Measurements from ENCODE around the gene AASDHPPT.

AASDHPPT gene

DNA sequence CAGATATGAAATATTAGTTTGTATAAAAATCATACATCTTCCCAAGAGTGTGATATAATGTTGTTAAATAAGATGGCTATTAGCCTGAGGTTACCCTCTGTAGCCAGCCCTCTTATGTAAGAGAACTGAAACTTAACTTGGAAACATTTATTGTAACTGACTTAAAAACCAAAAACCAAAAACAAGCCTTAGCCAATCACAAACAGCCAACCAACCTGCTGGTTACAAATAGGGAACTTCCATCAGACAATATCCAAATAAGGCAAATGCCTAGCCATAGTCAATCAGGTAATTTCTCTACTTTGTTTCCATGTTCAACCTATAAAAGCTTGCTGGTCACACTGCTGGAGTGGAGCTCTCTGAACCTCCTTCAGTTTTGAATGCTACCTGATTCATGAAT lies 14.5 kb upstream of the AASDHPPT start:
- TF ChIP-seq, protein P1, sequence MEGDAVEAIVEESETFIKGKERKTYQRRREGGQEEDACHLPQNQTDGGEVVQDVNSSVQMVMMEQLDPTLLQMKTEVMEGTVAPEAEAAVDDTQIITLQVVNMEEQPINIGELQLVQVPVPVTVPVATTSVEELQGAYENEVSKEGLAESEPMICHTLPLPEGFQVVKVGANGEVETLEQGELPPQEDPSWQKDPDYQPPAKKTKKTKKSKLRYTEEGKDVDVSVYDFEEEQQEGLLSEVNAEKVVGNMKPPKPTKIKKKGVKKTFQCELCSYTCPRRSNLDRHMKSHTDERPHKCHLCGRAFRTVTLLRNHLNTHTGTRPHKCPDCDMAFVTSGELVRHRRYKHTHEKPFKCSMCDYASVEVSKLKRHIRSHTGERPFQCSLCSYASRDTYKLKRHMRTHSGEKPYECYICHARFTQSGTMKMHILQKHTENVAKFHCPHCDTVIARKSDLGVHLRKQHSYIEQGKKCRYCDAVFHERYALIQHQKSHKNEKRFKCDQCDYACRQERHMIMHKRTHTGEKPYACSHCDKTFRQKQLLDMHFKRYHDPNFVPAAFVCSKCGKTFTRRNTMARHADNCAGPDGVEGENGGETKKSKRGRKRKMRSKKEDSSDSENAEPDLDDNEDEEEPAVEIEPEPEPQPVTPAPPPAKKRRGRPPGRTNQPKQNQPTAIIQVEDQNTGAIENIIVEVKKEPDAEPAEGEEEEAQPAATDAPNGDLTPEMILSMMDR (IDR thresholded peaks at IDR 0.05; ENCODE audit: low read length, missing control alignments): no peak
- no peak for DNase-seq (ENCODE audit: low read depth)
- no peak overlapping the region for H3K4me3 ChIP-seq (replicated peaks; ENCODE audit: low read depth, low read length)

DNA sequence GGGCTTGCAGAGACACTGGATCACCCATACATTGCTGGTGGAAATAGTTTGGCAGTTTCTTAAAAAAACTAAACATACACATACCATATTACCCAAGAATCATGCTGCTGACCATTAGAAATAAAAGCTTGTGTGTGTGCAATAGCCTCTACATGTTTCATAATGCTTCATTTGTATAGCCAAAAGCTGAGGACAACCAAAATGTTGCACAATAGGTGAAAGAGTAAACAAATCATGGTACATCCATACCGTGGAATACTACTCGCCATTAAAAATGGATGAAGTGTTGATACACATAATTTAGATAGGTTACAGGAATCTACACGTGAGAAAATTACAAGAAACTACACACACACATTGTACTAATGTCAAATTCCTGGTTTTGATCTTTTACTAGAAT lies 6.9 kb upstream of the AASDHPPT start:
- TF ChIP-seq, protein P1 (IDR thresholded peaks at IDR 0.05; ENCODE audit: low read length, missing control alignments): no peak
- peak; percentile 28 for DNase-seq (ENCODE audit: low read depth)
- H3K4me3 ChIP-seq (replicated peaks; ENCODE audit: low read depth, low read length): no peak overlapping the region

DNA sequence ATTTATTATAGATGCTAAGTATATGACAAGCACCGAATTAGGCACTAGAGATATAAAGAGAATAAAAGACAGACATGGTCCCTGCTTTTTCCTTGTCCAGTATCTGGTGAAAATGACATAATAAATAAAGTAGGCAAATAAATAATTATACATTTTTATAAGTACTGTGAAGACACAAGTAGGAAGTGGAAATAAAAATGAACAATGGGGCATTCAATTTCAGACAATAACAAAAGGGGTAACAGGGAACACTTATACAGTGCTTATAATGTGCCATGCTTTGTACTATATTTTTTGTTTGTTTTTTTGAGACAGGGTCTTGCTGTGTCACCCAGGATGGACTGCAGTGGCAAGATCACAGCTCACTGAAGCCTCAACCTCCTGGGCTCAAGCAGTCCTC lies 4.7 kb upstream of the AASDHPPT start:
- DNase-seq (ENCODE audit: low read depth): no peak
- TF ChIP-seq, protein P1 (IDR thresholded peaks at IDR 0.05; ENCODE audit: low read length, missing control alignments): no peak
- no peak overlapping the region for H3K4me3 ChIP-seq (replicated peaks; ENCODE audit: low read depth, low read length)

DNA sequence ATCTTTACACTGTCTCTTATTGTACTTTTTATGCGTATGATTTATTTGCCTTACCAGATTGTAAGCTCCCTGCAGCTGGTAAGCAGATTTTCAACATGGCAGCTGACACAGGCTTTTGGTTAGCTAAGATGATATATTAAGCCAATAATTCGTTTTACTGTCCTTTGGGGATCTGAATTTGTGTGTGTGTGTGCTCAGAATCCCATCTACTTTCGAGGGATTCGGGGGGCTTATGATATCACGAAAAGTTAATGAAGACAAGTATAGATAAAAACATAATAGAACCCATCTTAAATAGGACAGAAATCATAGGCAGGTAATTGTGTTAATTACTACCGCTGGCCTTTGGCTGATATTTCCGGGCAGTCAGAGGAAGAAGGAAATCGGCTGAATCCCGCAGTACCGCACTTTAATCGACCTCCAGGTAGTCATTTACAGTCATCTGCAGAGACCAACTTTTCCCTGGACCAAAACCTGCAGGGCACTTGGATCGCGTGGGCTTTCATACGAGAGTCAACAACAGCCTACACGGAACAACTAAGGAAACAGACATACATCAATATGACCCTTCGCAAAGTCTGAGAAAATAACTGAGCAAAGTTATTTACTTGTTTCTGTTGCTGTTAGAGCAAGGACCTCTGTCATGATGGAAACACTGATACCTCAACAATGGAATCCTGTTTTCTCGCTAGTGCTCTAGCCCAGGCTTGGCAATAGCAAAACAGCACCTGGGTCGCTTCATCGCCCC lies 1.1 kb upstream of the AASDHPPT start:
- TF ChIP-seq, protein P1 (IDR thresholded peaks at IDR 0.05; ENCODE audit: low read length, missing control alignments): no peak
- peak overlapping the region; percentile 98 for H3K4me3 ChIP-seq (replicated peaks; ENCODE audit: low read depth, low read length)
- no peak for DNase-seq (ENCODE audit: low read depth)

DNA sequence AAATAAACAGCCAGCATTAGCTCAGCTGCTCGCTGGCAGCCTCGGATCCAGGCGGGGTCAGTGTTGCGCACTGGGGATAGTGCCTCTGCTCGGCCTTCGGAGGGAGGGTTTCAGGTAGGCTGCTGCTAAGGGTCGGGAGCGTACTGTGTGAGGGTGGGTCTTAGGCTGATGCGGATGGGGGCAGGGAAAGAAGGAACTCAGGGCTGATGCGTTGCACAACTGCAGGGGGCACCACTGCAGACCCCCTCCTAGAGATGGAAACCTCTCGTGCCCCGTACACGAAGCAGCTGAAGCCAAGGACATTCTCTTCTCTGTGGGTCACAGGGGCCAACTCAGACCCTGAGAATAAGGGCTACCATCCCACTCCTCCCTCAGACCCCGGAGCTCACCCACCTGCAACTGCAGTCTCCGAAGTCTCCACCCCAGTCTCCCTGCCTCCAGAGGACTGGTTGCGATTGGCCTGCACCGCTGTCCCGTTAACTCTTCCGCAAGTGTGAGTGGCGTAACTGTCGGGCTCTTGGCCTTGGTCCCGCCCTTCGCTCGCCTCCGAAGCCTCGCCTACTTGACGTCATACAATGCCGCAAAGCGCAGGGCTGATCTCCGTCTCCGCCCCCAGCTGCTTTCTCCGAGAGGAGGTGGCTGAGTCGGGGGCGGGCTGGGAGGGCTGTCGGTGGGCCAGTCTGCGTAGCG lies 398 bp upstream of the AASDHPPT start, which contains the start of gene KBTBD3:
TSS of gene KBTBD3 (minus strand) at position 429 of the 690 bp plus-strand sequence. CDS start 18,250 bp downstream, outside the sequence.
- H3K4me3 ChIP-seq (replicated peaks; ENCODE audit: low read depth, low read length): peak within 1 kb of the TSS; percentile 98
- TF ChIP-seq, protein P1 (IDR thresholded peaks at IDR 0.05; ENCODE audit: low read length, missing control alignments): peak; percentile 47

DNA sequence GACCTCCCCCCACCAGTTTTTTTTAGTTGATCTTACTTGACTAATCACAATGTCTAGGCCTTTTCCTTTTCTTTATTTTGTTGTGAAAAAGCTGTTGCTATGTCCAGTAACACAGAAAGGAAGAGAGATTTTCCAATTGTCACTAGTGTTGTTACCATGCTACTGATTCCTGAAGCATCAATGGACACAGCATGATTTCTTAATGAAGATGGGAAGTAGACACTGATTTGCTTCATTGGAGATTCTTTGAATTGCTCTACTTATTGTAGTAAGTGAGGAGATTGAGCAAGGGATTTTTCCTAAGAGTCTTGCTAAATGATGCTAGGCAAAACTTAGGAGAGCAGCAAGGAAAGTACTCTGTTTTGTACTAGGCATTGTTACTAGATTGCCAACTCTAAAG lies 4.6 kb downstream of the AASDHPPT start:
- TF ChIP-seq, protein P1 (IDR thresholded peaks at IDR 0.05; ENCODE audit: low read length, missing control alignments): no peak
- H3K4me3 ChIP-seq (replicated peaks; ENCODE audit: low read depth, low read length): no peak overlapping the region
- DNase-seq (ENCODE audit: low read depth): no peak

More for the DNA sequence above, 398 bp upstream of the AASDHPPT start, which contains the start of gene KBTBD3:
- peak; percentile 100 for DNase-seq (ENCODE audit: low read depth)
